ENCODE measurements around the gene EMD. TPM values are rescaled to one million over a fixed set of nuclear protein-coding genes. Genes with fewer than 3 reads are reported as not detected.

EMD gene
- total RNA-seq, 1 experiment from 2014 or later: 115 TPM

DNA sequence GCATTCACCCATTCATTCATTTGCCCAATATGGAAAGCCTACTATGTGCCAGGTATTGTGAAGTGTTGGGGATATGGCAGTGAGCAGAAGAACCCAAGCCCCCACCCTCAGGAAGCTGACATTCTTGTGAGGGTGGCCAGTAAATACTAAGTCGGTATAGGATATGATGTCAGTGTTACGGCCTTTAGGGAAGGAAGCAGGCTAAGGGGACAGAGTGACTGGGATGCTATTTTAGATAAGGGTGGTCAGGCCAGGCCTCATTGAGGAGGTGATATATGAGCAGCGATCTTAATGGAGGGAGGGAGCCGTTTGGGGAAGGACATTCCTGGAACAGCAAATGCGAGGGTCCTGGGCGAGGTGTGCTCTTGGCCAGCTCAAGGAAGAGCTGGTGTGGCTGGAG is 51.4 kb downstream of the EMD start:
- no peak overlapping the region for H4K5ac ChIP-seq (ENCODE audit: insufficient read length, low read depth, low read length)
- no peak overlapping the region for H4K8ac ChIP-seq (replicated peaks; ENCODE audit: insufficient read length, low read depth, low read length)
- no peaks in the 10 kb centered on the region for H3K79me1 ChIP-seq (ENCODE audit: insufficient read depth, low read depth, low read length, poor library complexity, severe bottlenecking)
- no peak overlapping the region for H2BK20ac ChIP-seq (ENCODE audit: low read depth, low read length, poor library complexity, severe bottlenecking)
- H3K23ac ChIP-seq (ENCODE audit: insufficient read length, low read depth, low read length): no peak overlapping the region
- H3K27me3 ChIP-seq (ENCODE audit: insufficient read depth, low read length): no peaks in the 10 kb centered on the region
- no peak overlapping the region for H3T11ph ChIP-seq (ENCODE audit: low read length)
- TF ChIP-seq, protein P1, sequence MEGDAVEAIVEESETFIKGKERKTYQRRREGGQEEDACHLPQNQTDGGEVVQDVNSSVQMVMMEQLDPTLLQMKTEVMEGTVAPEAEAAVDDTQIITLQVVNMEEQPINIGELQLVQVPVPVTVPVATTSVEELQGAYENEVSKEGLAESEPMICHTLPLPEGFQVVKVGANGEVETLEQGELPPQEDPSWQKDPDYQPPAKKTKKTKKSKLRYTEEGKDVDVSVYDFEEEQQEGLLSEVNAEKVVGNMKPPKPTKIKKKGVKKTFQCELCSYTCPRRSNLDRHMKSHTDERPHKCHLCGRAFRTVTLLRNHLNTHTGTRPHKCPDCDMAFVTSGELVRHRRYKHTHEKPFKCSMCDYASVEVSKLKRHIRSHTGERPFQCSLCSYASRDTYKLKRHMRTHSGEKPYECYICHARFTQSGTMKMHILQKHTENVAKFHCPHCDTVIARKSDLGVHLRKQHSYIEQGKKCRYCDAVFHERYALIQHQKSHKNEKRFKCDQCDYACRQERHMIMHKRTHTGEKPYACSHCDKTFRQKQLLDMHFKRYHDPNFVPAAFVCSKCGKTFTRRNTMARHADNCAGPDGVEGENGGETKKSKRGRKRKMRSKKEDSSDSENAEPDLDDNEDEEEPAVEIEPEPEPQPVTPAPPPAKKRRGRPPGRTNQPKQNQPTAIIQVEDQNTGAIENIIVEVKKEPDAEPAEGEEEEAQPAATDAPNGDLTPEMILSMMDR (conservative IDR thresholded peaks at IDR 0.05): no peak
- no peaks in the 10 kb centered on the region for H4K20me1 ChIP-seq (ENCODE audit: control insufficient read depth, insufficient read depth, insufficient read length)
- H3K4me1 ChIP-seq (ENCODE audit: insufficient read depth, low read length): no peaks in the 10 kb centered on the region
- no CpG with 5 or more reads among the region's 6 CpGs for WGBS (ENCODE audit: extremely low coverage, insufficient read length, low lambda C conversion rate)
- no peak overlapping the region for H3K4ac ChIP-seq (ENCODE audit: low read depth, low read length)
- H3K4me1 Mint-ChIP-seq: peaks cover 7 to 20% of the 10 kb centered on the region in 2 experiments
- H3K27me3 Mint-ChIP-seq (ENCODE audit: low read depth): no peaks in the 10 kb centered on the region
- H3K23me2 ChIP-seq (ENCODE audit: insufficient read length, low read depth, low read length, poor library complexity, severe bottlenecking): no peaks in the 10 kb centered on the region
- peaks cover 43% of the 10 kb centered on the region for H3K9me3 ChIP-seq (ENCODE audit: control insufficient read depth, low read depth, low read length)
- no peak overlapping the region for H3K4me2 ChIP-seq (ENCODE audit: insufficient read depth, insufficient read length, low read length)
- H2BK120ac ChIP-seq (ENCODE audit: low read depth, low read length, poor library complexity, severe bottlenecking): no peak overlapping the region
- H3K18ac ChIP-seq (ENCODE audit: insufficient read length, low read depth, low read length): no peak overlapping the region
- no peak overlapping the region for H2BK12ac ChIP-seq (ENCODE audit: insufficient read length, low read depth, low read length)
- DNase-seq: no peak
- no peak overlapping the region for H2AK5ac ChIP-seq (ENCODE audit: insufficient read length, low read length)
- peak overlapping the region in 2 of 3 experiments; percentile 8 to 30; a peak in 2 of 7 replicates for H3K27ac Mint-ChIP-seq
- H2BK5ac ChIP-seq (ENCODE audit: insufficient read length, low read length): no peak overlapping the region
- no peak overlapping the region for H3K14ac ChIP-seq (ENCODE audit: insufficient read depth, low read length)
- H3K4me3 Mint-ChIP-seq: peak overlapping the region in 1 of 2 experiments; percentile 53; a peak in 2 of 5 replicates
- H4K91ac ChIP-seq (ENCODE audit: insufficient read length, low read depth, low read length): no peak overlapping the region
- peaks cover 13 to 46% (median 34%) of the 10 kb centered on the region in 3 experiments for H3K36me3 Mint-ChIP-seq (ENCODE audit: insufficient read depth in 1 of 3, low read depth in 3 of 3)
- H3K27ac ChIP-seq (ENCODE audit: insufficient read length, low read depth, low read length): no peak overlapping the region
- no peaks in the 10 kb centered on the region for H3K79me2 ChIP-seq (ENCODE audit: insufficient read depth, low read length)
- H3K56ac ChIP-seq (ENCODE audit: insufficient read length, low read depth, low read length): no peak overlapping the region
- H2BK15ac ChIP-seq (ENCODE audit: low read depth, low read length): no peak overlapping the region
- no peak overlapping the region for H2AFZ ChIP-seq (ENCODE audit: low read length)
- H3K9me3 Mint-ChIP-seq: peaks cover 70 to 79% of the 10 kb centered on the region in 2 experiments
- H3K9ac ChIP-seq (ENCODE audit: extremely low read depth, insufficient read length, low read length): no peak overlapping the region
